Endothelial cell of umbilical vein (primary cell): Measurements from ENCODE around the gene RHOF. TPM values are rescaled to one million over a fixed set of nuclear protein-coding genes. Genes with fewer than 3 reads are reported as not detected.

ENCODE experiments used
- BruUV-seq: library from RNA; stranded (reverse); fragments of 400-500 nt; replicated peaks from 2 replicates; lab custom pipeline; 2021; lab: Mats Ljungman, UMichigan
- CTCF ChIA-PET: fragments of 300-600, 350-600 bp; sonication (Branson Sonifier 250); formaldehyde crosslinking; loops from one replicate; lab custom pipeline; 2021; ENCODE audit warnings: antibody characterized with exemption, inconsistent platforms; lab: Charles Lee
- POLR2A ChIA-PET: fragments of 300-600, 350-600 bp; sonication (Branson Sonifier 250); formaldehyde crosslinking; loops from one replicate; lab custom pipeline; 2021; ENCODE audit warnings: antibody characterized with exemption, inconsistent platforms; lab: Charles Lee
- DNase-seq: peaks from one replicate; pipeline ENCODE4 v3.0.0-alpha.2; 2011; ENCODE audit warnings: low read depth, low spot score
- FAIRE-seq: peaks from 2 replicates; lab custom pipeline; 2011; peaks lifted over from hg19 to GRCh38; lab: Jason Lieb, UNC
- H2AFZ ChIP-seq: 2 replicates; pipeline ENCODE4 v1.6.0; 2012; ENCODE audit warnings: low read depth, low read length, control low read depth, inconsistent platforms
- H3K27ac ChIP-seq: 2 replicates; pipeline ENCODE4 v1.5.1; 2011; ENCODE audit warnings: low read depth, mild to moderate bottlenecking, control low read depth, low read length, moderate library complexity; ENCODE audit not compliant: insufficient read depth
- H3K27me3 ChIP-seq, 2 experiments: 2 replicates each; pipeline versions ENCODE4 v1.6.0 to v1.6.1; 2011; ENCODE audit warnings: low read length in 2 of 2, mixed read lengths in 1 of 2; ENCODE audit not compliant: control insufficient read depth in 2 of 2, insufficient read depth in 2 of 2
- H3K36me3 ChIP-seq, 2 experiments: 2 replicates in 1 of 2; 3 replicates in 1 of 2; pipeline ENCODE4 v1.5.1; 2011; ENCODE audit warnings: low read length in 2 of 2, mild to moderate bottlenecking in 1 of 2, moderate library complexity in 1 of 2; ENCODE audit not compliant: control insufficient read depth in 2 of 2, insufficient read depth in 2 of 2; ENCODE audit errors: extremely low read depth in 1 of 2
- H3K4me1 ChIP-seq: 3 replicates; pipeline ENCODE4 v1.5.1; 2011; ENCODE audit warnings: mild to moderate bottlenecking, low read length; ENCODE audit not compliant: control insufficient read depth, insufficient read depth; ENCODE audit errors: extremely low read depth
- H3K4me2 ChIP-seq: 2 replicates; pipeline ENCODE4 v1.6.1; 2011; ENCODE audit warnings: low read length, control low read depth, mixed read lengths; ENCODE audit not compliant: insufficient read depth
- H3K4me3 ChIP-seq, 3 experiments: fragments of 200-600 bp in 1 of 3; sonication (generic), shearing (Covaris generic) in 1 of 3; replicated peaks in 1 of 3; 2 replicates each; pipeline ENCODE4 v1.5.1; 2011 to 2016; ENCODE audit warnings: control low read depth in 3 of 3, low read length in 3 of 3, mild to moderate bottlenecking in 2 of 3, inconsistent platforms in 1 of 3, low read depth in 1 of 3, moderate library complexity in 1 of 3; ENCODE audit not compliant: insufficient read depth in 1 of 3
- H3K79me2 ChIP-seq: 2 replicates; pipeline ENCODE4 v1.6.0; 2012; ENCODE audit warnings: low read length, inconsistent platforms; ENCODE audit not compliant: control insufficient read depth, insufficient read depth
- H3K9ac ChIP-seq: replicated peaks from 2 replicates; pipeline ENCODE3; 2011; ENCODE audit warnings: low read length, control low read depth; ENCODE audit not compliant: insufficient read depth; ENCODE audit errors: extremely low read depth
- H3K9me1 ChIP-seq: replicated peaks from 3 replicates; pipeline ENCODE4 v1.6.0; 2011; ENCODE audit warnings: mild to moderate bottlenecking, low read length; ENCODE audit not compliant: control insufficient read depth, insufficient read depth; ENCODE audit errors: extremely low read depth
- H3K9me3 ChIP-seq: replicated peaks from 2 replicates; pipeline ENCODE4 v1.5.1; 2012; ENCODE audit warnings: low read length, inconsistent platforms; ENCODE audit not compliant: control insufficient read depth, insufficient read depth
- H4K20me1 ChIP-seq: replicated peaks from 2 replicates; pipeline ENCODE3; 2011; ENCODE audit warnings: mild to moderate bottlenecking, low read length; ENCODE audit not compliant: control insufficient read depth, insufficient read depth; ENCODE audit errors: extremely low read depth
- CTCF ChIP-seq, 2 donors: IDR thresholded peaks; 1 replicate in 1 of 2; 2 replicates in 1 of 2; pipeline ENCODE4 v1.5.1; 2011; ENCODE audit warnings: low read length in 2 of 2, mild to moderate bottlenecking in 2 of 2, moderate library complexity in 2 of 2, control low read depth in 1 of 2, inconsistent platforms in 1 of 2, low read depth in 1 of 2; ENCODE audit not compliant: insufficient read depth in 1 of 2; ENCODE audit errors: extremely low read depth in 1 of 2
- EZH2 ChIP-seq: IDR thresholded peaks from 2 replicates; pipeline ENCODE4 v1.6.1; 2012; ENCODE audit warnings: borderline replicate concordance, low read depth, mild to moderate bottlenecking, moderate library complexity, low read length, inconsistent platforms; ENCODE audit not compliant: severe bottlenecking
- FOS ChIP-seq: IDR thresholded peaks from 2 replicates; pipeline ENCODE4 v1.6.1; 2011; ENCODE audit warnings: mild to moderate bottlenecking, low read length, moderate library complexity, borderline replicate concordance; ENCODE audit not compliant: insufficient read depth
- GATA2 ChIP-seq: IDR thresholded peaks from 2 replicates; pipeline ENCODE4 v1.7.0; 2011; ENCODE audit warnings: low read depth, mild to moderate bottlenecking, moderate library complexity, mixed read lengths, low read length; ENCODE audit not compliant: insufficient read length, insufficient read depth
- JUN ChIP-seq: IDR thresholded peaks from 2 replicates; pipeline ENCODE4 v1.6.1; 2011; ENCODE audit warnings: borderline replicate concordance, low read depth; ENCODE audit not compliant: insufficient read length, insufficient read depth
- MAX ChIP-seq: IDR thresholded peaks from 2 replicates; pipeline ENCODE4 v1.6.1; 2011; ENCODE audit not compliant: insufficient read depth, insufficient read length
- MYC ChIP-seq: IDR thresholded peaks from one replicate; pipeline ENCODE4 v1.6.1; 2011; ENCODE audit warnings: mild to moderate bottlenecking, low read depth, low read length
- POLR2A ChIP-seq: IDR thresholded peaks from 2 replicates; pipeline ENCODE4 v1.6.1; 2012; ENCODE audit warnings: low read depth, mild to moderate bottlenecking, control low read depth, low read length
- POLR2AphosphoS5 ChIP-seq: IDR thresholded peaks from 2 replicates; pipeline ENCODE4 v1.6.1; 2012; ENCODE audit warnings: low read depth, mild to moderate bottlenecking, control low read depth, low read length, moderate library complexity; ENCODE audit not compliant: insufficient read depth
- dilution Hi-C: fragments of 300-500 bp; cut with MboI; formaldehyde crosslinking; loops from one replicate; pipeline ENCODE4 v1.15.0; 2019; ENCODE audit warnings: low sequenced_read_pairs; ENCODE audit not compliant: extremely low pct_ligation_motif_present
- intact Hi-C: fragments of 100-400 bp; cut with micrococcal nuclease; formaldehyde crosslinking; loops from one replicate; pipeline ENCODE4 v1.10.0; 2022
- polyA plus RNA-seq, 4 experiments: library from polyadenylated mRNA; depleted of rRNA in 3 of 4; stranded (reverse) in 3 of 4; unstranded in 1 of 4; fragments of >200 nt; gene quantifications; 2 replicates each; pipeline versions ENCODE4 v1.2.1 to v1.2.3, GENCODE V29; 2011 to 2012; ENCODE audit warnings: missing spikeins in 1 of 4
- total RNA-seq: library from RNA; stranded (reverse); gene quantifications from 2 replicates; pipeline ENCODE4 v1.2.3, GENCODE V29; 2021

Gene RHOF
- total and polyA plus RNA-seq, 2 donors (not counting 3 experiments of a cell fraction or from before 2014, with no cell fraction given), result 9.3 to 22.3 TPM

- Histone ChIP-seq H3K4me2 (no peak overlapping the region), H3K79me2 (no peaks in the 10 kb centered on the region), H3K4me3 (no peak overlapping the region), H3K27me3 (no peaks in the 10 kb centered on the region), H3K9ac (no peak overlapping the region), H4K20me1 (no peaks in the 10 kb centered on the region), H3K9me1 (no peaks in the 10 kb centered on the region), H3K27ac (no peak overlapping the region), H3K4me1 (no peaks in the 10 kb centered on the region), H2AFZ (no peak overlapping the region), H3K9me3 (no peaks in the 10 kb centered on the region), H3K36me3 (no peaks in the 10 kb centered on the region)
- ChIA-PET POLR2A (no interaction called here), CTCF (no interaction called here)
- intact Hi-C loops (no loop called here), dilution Hi-C loops (no loop called here)
- DNase-seq, result no peak
- no peak for FAIRE-seq
- TF ChIP-seq FOS (no peak), GATA2 (no peak), POLR2AphosphoS5 (no peak), MYC (no peak)
- BruUV-seq, result no TSS peak
Measured at GRCh38 chr12:121733849-121734248, 59.6 kb downstream of the RHOF start.

GRCh38 chr12:121731473-121731872 lies 62.0 kb downstream of the RHOF start:
- intact Hi-C loops (no loop called here), dilution Hi-C loops (no loop called here)
- Histone ChIP-seq H2AFZ (no peak overlapping the region), H3K4me2 (no peak overlapping the region), H3K9me3 (no peaks in the 10 kb centered on the region), H3K4me1 (no peaks in the 10 kb centered on the region), H3K27ac (no peak overlapping the region), H3K27me3 (no peaks in the 10 kb centered on the region), H3K4me3 (no peak overlapping the region), H3K36me3 (no peaks in the 10 kb centered on the region), H4K20me1 (no peaks in the 10 kb centered on the region), H3K79me2 (no peaks in the 10 kb centered on the region), H3K9me1 (no peaks in the 10 kb centered on the region), H3K9ac (no peak overlapping the region)
- CTCF ChIA-PET, result no interaction called here
- POLR2A ChIA-PET, result no interaction called here
- BruUV-seq, result no TSS peak
- DNase-seq (no peak), FAIRE-seq (no peak)
- TF ChIP-seq GATA2 (no peak), EZH2 (no peak), FOS (no peak), CTCF (IDR thresholded peaks at IDR 0.05; ENCODE audit: extremely low read depth in 1 of 2, insufficient read depth in 1 of 2, low read depth in 1 of 2, low read length in 2 of 2) (no peak), JUN (no peak), POLR2AphosphoS5 (no peak), MAX (no peak), POLR2A (no peak)
